HepG2 (cell line): ENCODE results near the gene ZMYM3. TPM values are rescaled to one million over a fixed set of nuclear protein-coding genes. Genes with fewer than 3 reads are reported as not detected.
A peak's percentile ranks its signal among the peaks of the same experiment; 100 is the strongest.

Experiments
- BRD4 ChIP-seq: sonication (generic); formaldehyde crosslinking; IDR thresholded peaks from 2 replicates; pipeline ENCODE4 v1.4.0; 2020; ENCODE audit warnings: missing genetic modification reagents
- CBFB ChIP-seq: sonication (generic); formaldehyde crosslinking; IDR thresholded peaks from 2 replicates; pipeline ENCODE4 v1.4.0; 2020; ENCODE audit warnings: missing genetic modification reagents
- EED ChIP-seq: sonication (generic); formaldehyde crosslinking; IDR thresholded peaks from 2 replicates; pipeline ENCODE4 v1.5.0; 2020; ENCODE audit warnings: mild to moderate bottlenecking, missing genetic modification reagents
- FOSL1 ChIP-seq: sonication (generic); formaldehyde crosslinking; IDR thresholded peaks from 2 replicates; pipeline ENCODE4 v1.9.0; 2021; ENCODE audit warnings: missing genetic modification reagents, borderline replicate concordance
- GMEB2 ChIP-seq: IDR thresholded peaks from 2 replicates; pipeline ENCODE4 v1.6.1; 2016; ENCODE audit warnings: missing biosample characterization, missing genetic modification reagents, low read depth
- GPBP1L1 ChIP-seq: sonication (generic); formaldehyde crosslinking; IDR thresholded peaks from 2 replicates; pipeline ENCODE4 v1.5.0; 2020; ENCODE audit warnings: mild to moderate bottlenecking, missing genetic modification reagents
- JUN ChIP-seq: sonication (generic); formaldehyde crosslinking; IDR thresholded peaks from 2 replicates; pipeline ENCODE4 v1.4.0; 2020; ENCODE audit warnings: mild to moderate bottlenecking, missing genetic modification reagents
- KAT2B ChIP-seq: fragments of 150-350 bp; IDR thresholded peaks from 2 replicates; pipeline ENCODE4 v1.6.1; 2014; ENCODE audit warnings: low read depth, low read length, borderline replicate concordance
- KAT7 ChIP-seq: IDR thresholded peaks from 2 replicates; pipeline ENCODE4 v1.6.1; 2018; ENCODE audit warnings: borderline replicate concordance, missing compliant biosample characterization
- KLF6 ChIP-seq: IDR thresholded peaks from 2 replicates; pipeline ENCODE4 v1.8.0; 2016; ENCODE audit warnings: missing biosample characterization, missing genetic modification reagents
- MTA3 ChIP-seq: sonication (generic); formaldehyde crosslinking; IDR thresholded peaks from 2 replicates; pipeline ENCODE4 v1.4.0; 2020; ENCODE audit warnings: missing genetic modification reagents
- NFE2 ChIP-seq: sonication (generic); formaldehyde crosslinking; IDR thresholded peaks from 2 replicates; pipeline ENCODE4 v1.4.0; 2020; ENCODE audit warnings: missing genetic modification reagents
- NR2F6 ChIP-seq, 2 experiments: IDR thresholded peaks; 2 replicates each; pipeline ENCODE4 v1.6.1; 2016; ENCODE audit warnings: antibody characterized with exemption in 1 of 2, mild to moderate bottlenecking in 1 of 2
- SNRNP70 ChIP-seq: fragments of 200-400 bp; formaldehyde crosslinking; IDR thresholded peaks from 2 replicates; pipeline ENCODE4 v1.6.1; 2017; ENCODE audit warnings: mild to moderate bottlenecking, low read depth, low read length, moderate library complexity
- SP5 ChIP-seq: IDR thresholded peaks from 2 replicates; pipeline ENCODE4 v1.6.1; 2016; ENCODE audit warnings: low read depth, borderline replicate concordance
- SRF ChIP-seq: IDR thresholded peaks from 2 replicates; pipeline ENCODE4 v1.6.1; 2011; ENCODE audit warnings: mild to moderate bottlenecking, low read depth, low read length, moderate library complexity
- SRSF9 ChIP-seq: fragments of 200-400 bp; formaldehyde crosslinking; IDR thresholded peaks from 2 replicates; pipeline ENCODE4 v1.6.1; 2018; ENCODE audit warnings: borderline replicate concordance, mild to moderate bottlenecking, low read depth, low read length; ENCODE audit not compliant: insufficient read depth, poor library complexity, severe bottlenecking
- TBX2 ChIP-seq: sonication (generic); formaldehyde crosslinking; IDR thresholded peaks from 2 replicates; pipeline ENCODE4 v1.5.0; 2020; ENCODE audit warnings: missing genetic modification reagents, mild to moderate bottlenecking, borderline replicate concordance
- TFDP1 ChIP-seq: IDR thresholded peaks from 2 replicates; pipeline ENCODE4 v1.6.1; 2016; ENCODE audit warnings: missing compliant biosample characterization, missing genetic modification reagents, borderline replicate concordance
- ZNF138 ChIP-seq: sonication (generic); formaldehyde crosslinking; IDR thresholded peaks from 2 replicates; pipeline ENCODE4 v1.5.0; 2020; ENCODE audit warnings: mild to moderate bottlenecking, low read depth, missing genetic modification reagents
- ZNF17 ChIP-seq: sonication (generic); formaldehyde crosslinking; IDR thresholded peaks from 2 replicates; pipeline ENCODE4 v1.5.0; 2020; ENCODE audit warnings: mild to moderate bottlenecking, missing genetic modification reagents
- ZNF263 ChIP-seq: sonication (generic); formaldehyde crosslinking; IDR thresholded peaks from 2 replicates; pipeline ENCODE4 v1.4.0; 2020; ENCODE audit warnings: missing genetic modification reagents
- ZNF530 ChIP-seq: sonication (generic); formaldehyde crosslinking; IDR thresholded peaks from 2 replicates; pipeline ENCODE4 v1.5.0; 2020; ENCODE audit warnings: low read depth, mild to moderate bottlenecking, missing genetic modification reagents
- ZNF570 ChIP-seq: sonication (generic); formaldehyde crosslinking; IDR thresholded peaks from 2 replicates; pipeline ENCODE4 v1.4.0; 2020; ENCODE audit warnings: mild to moderate bottlenecking, missing genetic modification reagents, borderline replicate concordance
- ZNF597 ChIP-seq: sonication (generic); formaldehyde crosslinking; IDR thresholded peaks from 2 replicates; pipeline ENCODE4 v1.5.0; 2020; ENCODE audit warnings: missing genetic modification reagents
- ZNF629 ChIP-seq: sonication (generic); formaldehyde crosslinking; conservative IDR thresholded peaks from 2 replicates; pipeline ENCODE4 v1.5.0; 2020; ENCODE audit warnings: missing genetic modification reagents
- polyA plus RNA-seq, 8 experiments: library from polyadenylated mRNA; depleted of rRNA in 3 of 8; stranded (reverse) in 7 of 8; unstranded in 1 of 8; fragments of >200 nt; fragmentation: Illumina TruSeq in 4 of 8; extraction: Trizol in 4 of 8; gene quantifications; 2 replicates each; pipeline versions ENCODE4 v1.2.1 to v1.2.3, GENCODE V29; 2011 to 2016; ENCODE audit warnings: low read depth in 4 of 8, missing spikeins in 1 of 8, mixed read lengths in 1 of 8; ENCODE audit not compliant: insufficient read depth in 1 of 8
- total RNA-seq, 5 experiments: library from RNA; depleted of rRNA; stranded (reverse); fragments of >200 nt; fragmentation: Illumina TruSeq; extraction: Trizol; gene quantifications; 2 replicates each; pipeline ENCODE4 v1.2.3, GENCODE V29; 2016; ENCODE audit warnings: low read depth in 1 of 5

Gene ZMYM3
- total and polyA plus RNA-seq, 2 of the 13 experiments (the other 11 are each of a cell fraction or from before 2014, with no cell fraction given): 26.4 to 35.4 TPM

- TF ChIP-seq KAT2B: no peak
- no peak for TF ChIP-seq ZNF530
- TF ChIP-seq ZNF263 (CRISPR knock-in tag): 0 out of 2 replicates have a peak, but pooled peaks have one; percentile 12
- TF ChIP-seq ZNF17 (CRISPR knock-in tag): no peak
- TF ChIP-seq SRF: no peak
- TF ChIP-seq SRSF9: no peak
- no peak for TF ChIP-seq GPBP1L1 (CRISPR knock-in tag)
- no peak for TF ChIP-seq EED (CRISPR knock-in tag)
- no peak for TF ChIP-seq ZNF570 (CRISPR knock-in tag)
- TF ChIP-seq SNRNP70: no peak
- TF ChIP-seq SP5: no peak
- TF ChIP-seq NFE2 (CRISPR knock-in tag): no peak
- no peak for TF ChIP-seq ZNF629
- TF ChIP-seq NR2F6 (IDR thresholded peaks at IDR 0.05): 0 out of 2 replicates have a peak, but pooled peaks have one; percentile 3
- TF ChIP-seq NR2F6 (CRISPR knock-in tag; IDR thresholded peaks at IDR 0.05): no peak
- no peak for TF ChIP-seq TFDP1
- 0 out of 2 replicates have a peak, but pooled peaks have one; percentile 6 for TF ChIP-seq TBX2 (CRISPR knock-in tag)
- no peak for TF ChIP-seq BRD4 (CRISPR knock-in tag)
- TF ChIP-seq FOSL1 (CRISPR knock-in tag): no peak
- TF ChIP-seq ZNF597: no peak
- TF ChIP-seq KLF6 (CRISPR knock-in tag): no peak
- no peak for TF ChIP-seq GMEB2 (CRISPR knock-in tag)
- TF ChIP-seq CBFB (CRISPR knock-in tag): no peak
- TF ChIP-seq ZNF138: no peak
- TF ChIP-seq KAT7: 0 out of 2 replicates have a peak, but pooled peaks have one; percentile 8
- TF ChIP-seq JUN (CRISPR knock-in tag): no peak
- no peak for TF ChIP-seq MTA3 (CRISPR knock-in tag)
Observed at GRCh38 chrX:71215338-71215912, 38.5 kb downstream of the ZMYM3 start (continued).
